T-cell (primary cell): ENCODE data around the gene CFTR. TPM values are rescaled to one million over a fixed set of nuclear protein-coding genes. Genes with fewer than 3 reads are reported as not detected.

Experiments
- ATAC-seq, 4 experiments: fragments of 200-7000 bp in 3 of 4; fragments of 150-1000 bp in 1 of 4; cut with Tn5 transposase; replicated peaks in 1 of 4; 1 replicate in 3 of 4; 2 replicates in 1 of 4; pipeline ENCODE4 v1.10.0; 2021; ENCODE audit warnings: moderate library complexity in 3 of 4, mild to moderate bottlenecking in 2 of 4, moderate number of reproducible peaks in 1 of 4
- CTCF ChIA-PET, 2 donors: fragments of 300-600 bp; sonication (Branson Sonifier 250); formaldehyde crosslinking; loops; one replicate each; lab custom pipeline; 2022; ENCODE audit warnings: antibody characterized with exemption in 2 of 2; lab: Charles Lee
- POLR2A ChIA-PET, 2 donors: fragments of 300-600 bp; sonication (Branson Sonifier 250); formaldehyde crosslinking; loops; one replicate each; lab custom pipeline; 2022; ENCODE audit warnings: antibody characterized with exemption in 2 of 2; lab: Charles Lee
- DNase-seq, 35 experiments: peaks; one replicate each; pipeline versions ENCODE4 v3.0.0 to v3.0.0-alpha.2; 2013 to 2023
- H3K27ac ChIP-seq: one replicate; pipeline ENCODE4 v1.5.1; 2013; ENCODE audit warnings: low read length
- H3K27me3 ChIP-seq, 2 experiments: replicated peaks in 1 of 2; 1 replicate in 1 of 2; 2 replicates in 1 of 2; pipeline versions ENCODE4 v1.6.1 to v1.7.0; 2013; ENCODE audit warnings: low read length in 1 of 2, mixed read lengths in 1 of 2; ENCODE audit not compliant: control insufficient read depth in 2 of 2, insufficient read depth in 2 of 2; ENCODE audit errors: extremely low read depth in 1 of 2
- H3K36me3 ChIP-seq, 2 donors: 1 replicate in 1 of 2; 2 replicates in 1 of 2; pipeline versions ENCODE4 v1.6.1 to v1.7.0; 2013; ENCODE audit warnings: low read length in 1 of 2; ENCODE audit not compliant: control insufficient read depth in 2 of 2, insufficient read depth in 1 of 2; ENCODE audit errors: extremely low read depth in 1 of 2
- H3K4me1 ChIP-seq, 2 experiments: 1 replicate in 1 of 2; 2 replicates in 1 of 2; pipeline versions ENCODE4 v1.6.1 to v1.7.0; 2013; ENCODE audit warnings: low read length in 2 of 2, mixed read lengths in 1 of 2; ENCODE audit not compliant: insufficient read depth in 2 of 2, control insufficient read depth in 1 of 2; ENCODE audit errors: extremely low read depth in 1 of 2
- H3K4me3 ChIP-seq, 2 donors: 1 replicate in 1 of 2; 2 replicates in 1 of 2; pipeline versions ENCODE4 v1.5.1 to v1.7.0; 2013; ENCODE audit warnings: mild to moderate bottlenecking in 2 of 2, low read length in 1 of 2, moderate library complexity in 1 of 2; ENCODE audit not compliant: control insufficient read depth in 1 of 2; ENCODE audit errors: extremely low read depth in 1 of 2
- H3K9me3 ChIP-seq: 2 replicates; pipeline ENCODE4 v1.7.0; 2013
- H3K27ac Mint-ChIP-seq, 2 donors: one replicate each; pipeline ENCODE4 v1.8.0; 2020 to 2021; ENCODE audit warnings: mild to moderate bottlenecking in 2 of 2, mixed read lengths in 2 of 2
- H3K27me3 Mint-ChIP-seq, 2 donors: one replicate each; pipeline ENCODE4 v1.8.0; 2021 to 2022; ENCODE audit warnings: mixed read lengths in 2 of 2
- H3K36me3 Mint-ChIP-seq: one replicate; pipeline ENCODE4 v1.8.0; 2021; ENCODE audit warnings: mixed read lengths
- H3K4me1 Mint-ChIP-seq, 3 donors: one replicate each; pipeline ENCODE4 v1.8.0; 2020 to 2022; ENCODE audit warnings: mixed read lengths in 3 of 3, mild to moderate bottlenecking in 1 of 3
- H3K4me3 Mint-ChIP-seq, 3 donors: one replicate each; pipeline ENCODE4 v1.8.0; 2020 to 2022; ENCODE audit warnings: mild to moderate bottlenecking in 3 of 3, mixed read lengths in 3 of 3, moderate library complexity in 3 of 3
- H3K9me3 Mint-ChIP-seq, 3 donors: one replicate each; pipeline ENCODE4 v1.8.0; 2020 to 2022; ENCODE audit warnings: mixed read lengths in 3 of 3
- WGBS: methylation state at CpG from one replicate; pipeline ENCODE4 v1.1.5; 2013; ENCODE audit warnings: missing lambda C conversion rate; ENCODE audit not compliant: insufficient coverage; 5-methylcytosine and 5-hydroxymethylcytosine counted together
- total RNA-seq, 35 experiments: library from RNA in 6 of 35; stranded (reverse) in 6 of 35; fragments of 120-200 nt in 1 of 35; gene quantifications; one replicate each; pipeline versions ENCODE4 v1.2.1 to v1.2.4 and lab custom pipeline; 2013 to 2026

The CFTR gene
- total RNA-seq, 5 donors from 2014 or later (not counting 1 experiment from before 2014, with no cell fraction given), result 0.44 to 0.53 (median 0.47) TPM; not detected in 2

GRCh38 chr7:117717357-117717756 lies 237.5 kb downstream of the CFTR start:
- Mint-ChIP-seq H3K36me3 (no peaks in the 10 kb centered on the region), H3K4me3 (no peak overlapping the region)
- POLR2A ChIA-PET, result no interaction called here

More at GRCh38 chr7:117717357-117717756, 237.5 kb downstream of the CFTR start:
- ATAC-seq (no peak), DNase-seq (no peak)
- no peaks in the 10 kb centered on the region for H3K4me1 Mint-ChIP-seq
- Histone ChIP-seq H3K4me1 (no peaks in the 10 kb centered on the region), H3K27me3 (no peaks in the 10 kb centered on the region), H3K27ac (no peak overlapping the region), H3K4me3 (no peak overlapping the region), H3K36me3 (no peaks in the 10 kb centered on the region), H3K9me3 (no peaks in the 10 kb centered on the region)
- no CpG with 5 or more reads among the region's 2 CpGs for WGBS
- H3K27ac Mint-ChIP-seq, result no peak overlapping the region
- CTCF ChIA-PET, result no interaction called here
- H3K9me3 Mint-ChIP-seq, result no peaks in the 10 kb centered on the region
- H3K27me3 Mint-ChIP-seq, result peaks cover 0 to 7% of the 10 kb centered on the region in 2 donors

Other genes starting within 250 kb of the CFTR start
- gene WNT2, start 157.0 kb upstream of the CFTR start, total RNA-seq, result not detected
- not detected for gene ASZ1, start 52.5 kb upstream of the CFTR start, total RNA-seq